B cell (primary cell): ENCODE data around the gene TRMT2A. TPM values are rescaled to one million over a fixed set of nuclear protein-coding genes. Genes with fewer than 3 reads are reported as not detected.

Experiments used
- ATAC-seq: fragments of 200-7000 bp; cut with Tn5 transposase; one replicate; pipeline ENCODE4 v1.10.0; 2021; ENCODE audit warnings: low read depth, mild to moderate bottlenecking, moderate number of reproducible peaks, moderate library complexity
- CTCF ChIA-PET: fragments of 350-600 bp; sonication (Branson Sonifier 250); formaldehyde crosslinking; loops from one replicate; lab custom pipeline; 2021; ENCODE audit warnings: antibody characterized with exemption, inconsistent platforms; lab: Charles Lee
- POLR2A ChIA-PET: fragments of 350-600 bp; sonication (Branson Sonifier 250); formaldehyde crosslinking; loops from one replicate; lab custom pipeline; 2021; ENCODE audit warnings: antibody characterized with exemption; lab: Charles Lee
- DNase-seq: peaks from one replicate; pipeline ENCODE4 v3.0.0; 2013
- H2AFZ ChIP-seq: 2 replicates; pipeline ENCODE4 v1.6.1; 2012; ENCODE audit warnings: mild to moderate bottlenecking, low read depth, low read length; ENCODE audit not compliant: insufficient read depth, poor library complexity, severe bottlenecking
- H3K27ac ChIP-seq, 2 donors: 1 replicate in 1 of 2; 2 replicates in 1 of 2; pipeline ENCODE4 v1.5.1; 2012 to 2013; ENCODE audit warnings: low read length in 2 of 2, mild to moderate bottlenecking in 2 of 2, moderate library complexity in 1 of 2
- H3K27me3 ChIP-seq, 4 experiments: fragments of 200-600 bp in 1 of 4; sonication (generic) in 1 of 4; replicated peaks in 1 of 4; 1 replicate in 2 of 4; 2 replicates in 2 of 4; pipeline versions ENCODE4 v1.6.1 to v1.7.0; 2013 to 2016; ENCODE audit warnings: low read length in 3 of 4, mild to moderate bottlenecking in 2 of 4, mixed read lengths in 1 of 4, moderate library complexity in 1 of 4; ENCODE audit not compliant: insufficient read depth in 4 of 4, control insufficient read depth in 3 of 4; ENCODE audit errors: control extremely low read depth in 1 of 4
- H3K36me3 ChIP-seq, 2 experiments: replicated peaks in 1 of 2; 1 replicate in 1 of 2; 2 replicates in 1 of 2; pipeline versions ENCODE4 v1.6.1 to v1.7.1; 2013; ENCODE audit warnings: low read length in 1 of 2; ENCODE audit not compliant: insufficient read depth in 2 of 2, control insufficient read depth in 1 of 2; ENCODE audit errors: control extremely low read depth in 1 of 2, extremely low read depth in 1 of 2
- H3K4me1 ChIP-seq, 2 donors: fragments of 200-600 bp in 1 of 2; sonication (generic) in 1 of 2; 1 replicate in 1 of 2; 2 replicates in 1 of 2; pipeline versions ENCODE4 v1.5.1 to v1.6.1; 2013 to 2017; ENCODE audit warnings: low read length in 2 of 2; ENCODE audit not compliant: control insufficient read depth in 2 of 2, insufficient read depth in 2 of 2
- H3K4me2 ChIP-seq: replicated peaks from 2 replicates; pipeline ENCODE3; 2012; ENCODE audit warnings: mild to moderate bottlenecking, low read depth, low read length; ENCODE audit not compliant: poor library complexity, severe bottlenecking
- H3K4me3 ChIP-seq, 5 experiments: fragments of 200-600 bp in 1 of 5; sonication (generic) in 1 of 5; 1 replicate in 3 of 5; 2 replicates in 2 of 5; pipeline versions ENCODE4 v1.5.1 to v1.7.0; 2011 to 2016; ENCODE audit warnings: low read length in 4 of 5, mild to moderate bottlenecking in 4 of 5, low read depth in 2 of 5, control low read depth in 1 of 5, moderate library complexity in 1 of 5; ENCODE audit not compliant: insufficient read depth in 1 of 5; ENCODE audit errors: control extremely low read depth in 1 of 5, extremely low read depth in 1 of 5
- H3K79me2 ChIP-seq: fragments of 200-600 bp; sonication (generic); one replicate; pipeline ENCODE4 v1.6.0; 2016; ENCODE audit warnings: low read length; ENCODE audit not compliant: control insufficient read depth, insufficient read depth
- H3K9ac ChIP-seq: fragments of 200-600 bp; sonication (generic); 2 replicates; pipeline ENCODE4 v1.6.1; 2017; ENCODE audit warnings: mild to moderate bottlenecking, low read length, moderate library complexity
- H3K9me3 ChIP-seq, 3 donors: one replicate each; pipeline versions ENCODE4 v1.6.1 to v1.7.1; 2013; ENCODE audit warnings: low read length in 2 of 3; ENCODE audit not compliant: control insufficient read depth in 2 of 3, insufficient read depth in 1 of 3; ENCODE audit errors: control extremely low read depth in 1 of 3
- H4K20me1 ChIP-seq: 2 replicates; pipeline ENCODE4 v1.6.0; 2012; ENCODE audit warnings: mild to moderate bottlenecking, low read length; ENCODE audit not compliant: insufficient read depth, control insufficient read depth, poor library complexity, severe bottlenecking
- H3K27ac Mint-ChIP-seq: one replicate; pipeline ENCODE4 v1.8.0; 2021; ENCODE audit warnings: mixed read lengths
- H3K27me3 Mint-ChIP-seq: one replicate; pipeline ENCODE4 v1.8.0; 2021; ENCODE audit warnings: mixed read lengths
- H3K4me1 Mint-ChIP-seq: one replicate; pipeline ENCODE4 v1.8.0; 2021; ENCODE audit warnings: mixed read lengths
- H3K4me3 Mint-ChIP-seq: one replicate; pipeline ENCODE4 v1.8.0; 2021; ENCODE audit warnings: mixed read lengths
- H3K9me3 Mint-ChIP-seq: one replicate; pipeline ENCODE4 v1.8.0; 2022; ENCODE audit warnings: mixed read lengths; ENCODE audit not compliant: insufficient read depth
- CTCF ChIP-seq: fragments of 200-600 bp; IDR thresholded peaks from one replicate; pipeline ENCODE4 v1.8.0; 2022; ENCODE audit warnings: antibody characterized with exemption, mild to moderate bottlenecking
- EZH2 ChIP-seq: IDR thresholded peaks from 2 replicates; pipeline ENCODE4 v1.6.1; 2012; ENCODE audit warnings: borderline replicate concordance, low read depth, mild to moderate bottlenecking, moderate library complexity, low read length; ENCODE audit not compliant: insufficient read depth, poor library complexity, severe bottlenecking
- WGBS: methylation state at CpG from one replicate; pipeline ENCODE4 v1.1.5; 2013; ENCODE audit warnings: missing lambda C conversion rate; ENCODE audit not compliant: insufficient coverage; 5-methylcytosine and 5-hydroxymethylcytosine counted together
- intact Hi-C: fragments of 100-400 bp; cut with micrococcal nuclease; formaldehyde crosslinking; loops from one replicate; pipeline ENCODE4 v1.10.0; 2022
- polyA plus RNA-seq: library from polyadenylated mRNA; depleted of rRNA; stranded (reverse); fragments of >200 nt; gene quantifications from 2 replicates; pipeline ENCODE4 v1.2.3, GENCODE V29; 2012
- total RNA-seq, 2 donors: library from RNA; stranded (reverse); fragments of 120-200 nt in 1 of 2; gene quantifications; 1 replicate in 1 of 2; 2 replicates in 1 of 2; pipeline versions ENCODE4 v1.2.3 to v1.2.4, GENCODE V29; 2013 to 2022

Gene TRMT2A
- total and polyA plus RNA-seq, 2 donors (not counting 1 experiment from before 2014, with no cell fraction given): 95.7 to 144 TPM

DNA sequence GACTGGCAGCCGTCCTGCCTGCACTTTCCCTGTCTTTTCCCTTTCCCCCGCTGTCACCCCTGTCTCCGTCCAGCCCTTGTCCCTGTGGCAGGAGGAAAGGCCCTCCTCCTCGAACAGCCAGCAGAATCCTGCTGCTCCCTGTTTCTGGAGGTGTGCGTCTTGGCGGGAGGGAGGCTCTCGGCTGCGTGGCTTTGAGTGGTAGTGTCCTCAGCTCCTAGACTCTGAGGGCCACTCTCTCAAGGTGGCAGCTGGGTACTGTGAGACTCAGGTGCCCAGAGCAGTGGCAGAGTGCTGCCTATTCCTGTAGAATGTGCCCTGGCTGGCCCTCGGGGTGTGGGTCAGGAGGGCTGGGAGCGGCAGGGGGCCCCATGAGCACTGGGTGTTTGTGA, 10.2 kb downstream of the TRMT2A start:
- Mint-ChIP-seq H3K27ac (no peak overlapping the region), H3K4me3 (no peak overlapping the region), H3K4me1 (peaks cover 9% of the 10 kb centered on the region), H3K27me3 (no peaks in the 10 kb centered on the region), H3K9me3 (no peaks in the 10 kb centered on the region)
- ChIA-PET CTCF (no interaction called here), POLR2A (no interaction called here)
- H4K20me1 ChIP-seq: no peaks in the 10 kb centered on the region
- H3K79me2 ChIP-seq: no peaks in the 10 kb centered on the region
- ATAC-seq (no peak), DNase-seq (no peak)
- no peak overlapping the region for H3K4me3 ChIP-seq
- TF ChIP-seq CTCF (no peak), EZH2 (no peak)
- H3K9ac ChIP-seq: no peak overlapping the region
- intact Hi-C loops: no loop called here
- peaks cover 0 to 6% of the 10 kb centered on the region in 2 donors for H3K4me1 ChIP-seq
- no peak overlapping the region for H3K27ac ChIP-seq
- no peak overlapping the region for H2AFZ ChIP-seq
- no peaks in the 10 kb centered on the region for H3K9me3 ChIP-seq
- peaks cover 0 to 41% of the 10 kb centered on the region in 2 experiments for H3K36me3 ChIP-seq
- no peak overlapping the region for H3K4me2 ChIP-seq
- no peaks in the 10 kb centered on the region for H3K27me3 ChIP-seq
- WGBS: 94% methylated on average over 7 of the region's 10 CpGs

- Mint-ChIP-seq H3K9me3 (no peaks in the 10 kb centered on the region), H3K4me3 (no peak overlapping the region), H3K27me3 (no peaks in the 10 kb centered on the region), H3K4me1 (peaks cover 7% of the 10 kb centered on the region), H3K27ac (no peak overlapping the region)
- ChIA-PET POLR2A (no interaction called here), CTCF (interaction anchor here (1.0 kb wide), 1 partner anchor 16 kb away, joined by 4 read pairs; no protein-coding TSS in a partner anchor)
- intact Hi-C loops: no loop called here
- peaks cover 0 to 2% of the 10 kb centered on the region in 2 donors for H3K4me1 ChIP-seq
- TF ChIP-seq EZH2: no peak
- no peak for TF ChIP-seq CTCF
- H3K9me3 ChIP-seq: no peaks in the 10 kb centered on the region
- no peaks in the 10 kb centered on the region for H4K20me1 ChIP-seq
- H3K27ac ChIP-seq: no peak overlapping the region
- peaks cover 0 to 42% of the 10 kb centered on the region in 2 experiments for H3K36me3 ChIP-seq
- H3K9ac ChIP-seq: no peak overlapping the region
- DNase-seq (no peak), ATAC-seq (no peak)
- H2AFZ ChIP-seq: no peak overlapping the region
- H3K4me2 ChIP-seq: no peak overlapping the region
- no peaks in the 10 kb centered on the region for H3K79me2 ChIP-seq
- H3K4me3 ChIP-seq: no peak overlapping the region
- no peaks in the 10 kb centered on the region for H3K27me3 ChIP-seq
- WGBS: 93% methylated on average over 20 of the region's 20 CpGs
These were observed 10.7 kb downstream of the TRMT2A start for GRCh38 chr22:20106205-20106848.
